ENCODE results near the gene S100A5. TPM values are rescaled to one million over a fixed set of nuclear protein-coding genes. Genes with fewer than 3 reads are reported as not detected.

The S100A5 gene
- total and polyA plus RNA-seq, 8 donors = not detected

- no peaks in the 10 kb centered on the region for H3K27me3 ChIP-seq
- H3K9me3 ChIP-seq = no peaks in the 10 kb centered on the region
- ATAC-seq (peak; percentile 40 to 70 (median 65)), DNase-seq (peak; percentile 71 to 94 (median 88)), FAIRE-seq (no peak)
- H3K27ac ChIP-seq = peak overlapping the region in 2 of 4 donors; percentile 90
- WGBS, 2 donors = 7 to 8% methylated on average over 25 of the region's 25 CpGs
- no peaks in the 10 kb centered on the region for H3K36me3 ChIP-seq
- peaks cover 0 to 24% (median 0%) of the 10 kb centered on the region in 3 donors for H3K4me1 ChIP-seq
- H3K4me3 ChIP-seq = peak overlapping the region in 2 of 4 donors; percentile 21 to 30
- TF ChIP-seq CTCF (IDR thresholded peaks at IDR 0.05) = peak; percentile 94 to 98 (median 96)
- intact Hi-C loops (cut with DNase I) = no loop called here
These were observed 27.8 kb upstream of the S100A5 start for GRCh38 chr1:153568367-153569099.

GRCh38 chr1:153567621-153568366, 27.1 kb upstream of the S100A5 start:
- 76 to 83% methylated on average over 22 of the region's 22 CpGs for WGBS, 2 donors
- Histone ChIP-seq H3K27ac (peak overlapping the region in 2 of 4 donors; percentile 90), H3K9me3 (no peaks in the 10 kb centered on the region), H3K36me3 (no peaks in the 10 kb centered on the region), H3K4me1 (peaks cover 0 to 24% (median 0%) of the 10 kb centered on the region in 3 donors), H3K27me3 (no peaks in the 10 kb centered on the region), H3K4me3 (peak overlapping the region in 2 of 4 donors; percentile 21 to 30)
- no peak for TF ChIP-seq CTCF (IDR thresholded peaks at IDR 0.05)
- ATAC-seq (peak in 1 of 4 donors; percentile 3), FAIRE-seq (no peak), DNase-seq (peak in 1 of 6 donors; percentile 21)
- intact Hi-C loops (cut with DNase I) = no loop called here

GRCh38 chr1:153566414-153567371, 26.0 kb upstream of the S100A5 start:
- Histone ChIP-seq H3K4me3 (no peak overlapping the region), H3K36me3 (no peaks in the 10 kb centered on the region), H3K27ac (peak overlapping the region; percentile 62 to 90 (median 78)), H3K4me1 (peaks cover 0 to 24% (median 0%) of the 10 kb centered on the region in 3 donors), H3K27me3 (no peaks in the 10 kb centered on the region), H3K9me3 (no peaks in the 10 kb centered on the region)
- peak; percentile 79 to 95 (median 88) for DNase-seq
- no peak for TF ChIP-seq CTCF (IDR thresholded peaks at IDR 0.05)
- FAIRE-seq = no peak
- 60 to 63% methylated on average over 16 of the region's 16 CpGs for WGBS, 2 donors
- peak; percentile 88 to 93 (median 90) for ATAC-seq
- intact Hi-C loops (cut with DNase I) = no loop called here

GRCh38 chr1:153565529-153566374, 25.0 kb upstream of the S100A5 start, which contains the start of gene S100A2:
TSS of gene S100A2 (minus strand) at chr1:153565844. CDS start at chr1:153563877, 1,967 bp downstream.
- intact Hi-C loops (cut with DNase I) = no loop called here
- Histone ChIP-seq H3K4me3 (no peak within 1 kb of the TSS), H3K27me3 (no peaks in the 10 kb centered on the region), H3K36me3 (no peaks in the 10 kb centered on the region), H3K4me1 (peaks cover 0 to 24% (median 0%) of the 10 kb centered on the region in 3 donors), H3K27ac (peak within 1 kb of the TSS; percentile 62 to 90 (median 78)), H3K9me3 (no peaks in the 10 kb centered on the region)
- no peak for TF ChIP-seq CTCF (IDR thresholded peaks at IDR 0.05)
- ATAC-seq = peak; percentile 15 to 52 (median 24)
- 65 to 73% methylated on average over 8 of the region's 8 CpGs for WGBS, 2 donors
- no peak for FAIRE-seq
- DNase-seq = peak in 3 of 6 donors; percentile 34 to 64 (median 41)
